ENCODE results near the gene DEPDC7.

The DEPDC7 gene

DNA sequence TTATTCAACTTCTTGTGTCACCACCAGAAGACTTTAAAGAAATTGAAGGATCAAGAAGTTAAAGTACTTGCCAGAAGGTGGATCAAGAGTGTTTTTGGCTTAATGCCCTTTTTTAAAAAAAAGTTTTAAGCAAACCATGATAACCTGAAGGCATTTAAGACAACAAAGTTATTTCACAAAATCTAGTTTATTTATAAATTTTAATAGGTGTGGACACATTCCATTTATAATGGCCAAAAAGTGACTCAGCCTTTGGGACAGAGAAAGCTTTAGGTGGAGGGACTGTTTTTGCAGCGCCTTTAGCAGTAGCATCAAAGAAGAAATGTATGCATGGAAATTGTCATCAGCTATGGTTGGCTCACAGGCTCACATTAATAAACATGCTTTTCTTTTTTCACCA lies 41.6 kb downstream of the DEPDC7 start:
- no peak overlapping the region for H3K4me2 ChIP-seq
- no peak overlapping the region for H3K27ac ChIP-seq
- no peaks in the 10 kb centered on the region for H3K4me1 ChIP-seq (ENCODE audit: low read depth, poor library complexity, severe bottlenecking)
- H3K4me3 ChIP-seq (IDR thresholded peaks at IDR 0.05; ENCODE audit: insufficient read depth, low read depth, low read length), result no peak overlapping the region
- no peaks in the 10 kb centered on the region for H3K27me3 ChIP-seq (ENCODE audit: insufficient read depth, low read depth)
- no peaks in the 10 kb centered on the region for H4K20me1 ChIP-seq (ENCODE audit: insufficient read depth)
- no peak overlapping the region for H3K9ac ChIP-seq
- no peaks in the 10 kb centered on the region for H3K79me2 ChIP-seq (ENCODE audit: insufficient read depth, low read depth)
- no peak overlapping the region for H2AFZ ChIP-seq (ENCODE audit: low read depth)
- no peaks in the 10 kb centered on the region for H3K36me3 ChIP-seq (ENCODE audit: insufficient read depth)
- TF ChIP-seq, protein P1, sequence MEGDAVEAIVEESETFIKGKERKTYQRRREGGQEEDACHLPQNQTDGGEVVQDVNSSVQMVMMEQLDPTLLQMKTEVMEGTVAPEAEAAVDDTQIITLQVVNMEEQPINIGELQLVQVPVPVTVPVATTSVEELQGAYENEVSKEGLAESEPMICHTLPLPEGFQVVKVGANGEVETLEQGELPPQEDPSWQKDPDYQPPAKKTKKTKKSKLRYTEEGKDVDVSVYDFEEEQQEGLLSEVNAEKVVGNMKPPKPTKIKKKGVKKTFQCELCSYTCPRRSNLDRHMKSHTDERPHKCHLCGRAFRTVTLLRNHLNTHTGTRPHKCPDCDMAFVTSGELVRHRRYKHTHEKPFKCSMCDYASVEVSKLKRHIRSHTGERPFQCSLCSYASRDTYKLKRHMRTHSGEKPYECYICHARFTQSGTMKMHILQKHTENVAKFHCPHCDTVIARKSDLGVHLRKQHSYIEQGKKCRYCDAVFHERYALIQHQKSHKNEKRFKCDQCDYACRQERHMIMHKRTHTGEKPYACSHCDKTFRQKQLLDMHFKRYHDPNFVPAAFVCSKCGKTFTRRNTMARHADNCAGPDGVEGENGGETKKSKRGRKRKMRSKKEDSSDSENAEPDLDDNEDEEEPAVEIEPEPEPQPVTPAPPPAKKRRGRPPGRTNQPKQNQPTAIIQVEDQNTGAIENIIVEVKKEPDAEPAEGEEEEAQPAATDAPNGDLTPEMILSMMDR (conservative IDR thresholded peaks at IDR 0.05; ENCODE audit: low read depth, low read length), result no peak

DNA sequence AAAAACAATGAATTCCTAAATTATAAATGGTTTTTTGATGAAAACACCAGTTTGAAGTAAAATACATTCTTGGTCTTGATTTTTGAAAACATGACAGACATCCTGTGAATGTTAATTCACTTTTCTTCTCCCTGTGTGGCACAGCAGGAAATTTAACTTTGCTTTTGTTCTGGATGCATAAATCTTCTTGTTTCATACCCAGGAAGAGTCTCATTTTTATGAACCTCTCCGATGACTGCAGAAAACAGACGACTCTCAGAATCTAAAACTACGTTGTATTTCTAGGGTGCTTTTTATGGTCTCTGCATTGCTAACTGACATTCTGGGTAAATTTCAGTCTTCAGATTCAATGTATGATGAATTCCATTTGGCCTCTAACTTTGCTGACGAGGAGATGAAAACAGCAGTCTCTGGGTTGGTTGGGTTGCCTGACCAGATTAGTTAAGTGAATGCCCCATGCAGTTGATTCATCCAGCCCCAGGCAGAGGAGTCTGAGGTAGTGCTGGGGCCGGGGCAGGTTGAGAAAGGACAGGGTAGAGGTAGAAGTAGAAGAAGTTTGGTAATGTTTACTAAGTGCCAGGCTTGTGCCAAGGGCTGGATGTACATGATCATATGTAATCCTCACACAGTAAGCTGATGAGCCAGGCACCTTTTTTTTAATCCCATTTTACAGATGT lies 43.8 kb downstream of the DEPDC7 start:
- Histone ChIP-seq H3K4me2 (no peak overlapping the region), H3K4me3 (IDR thresholded peaks at IDR 0.05; ENCODE audit: insufficient read depth, low read depth, low read length) (no peak overlapping the region), H2AFZ (ENCODE audit: low read depth) (no peak overlapping the region), H3K9ac (no peak overlapping the region), H4K20me1 (ENCODE audit: insufficient read depth) (no peaks in the 10 kb centered on the region), H3K27me3 (ENCODE audit: insufficient read depth, low read depth) (no peaks in the 10 kb centered on the region), H3K4me1 (ENCODE audit: low read depth, poor library complexity, severe bottlenecking) (peaks cover 11% of the 10 kb centered on the region), H3K36me3 (ENCODE audit: insufficient read depth) (no peaks in the 10 kb centered on the region), H3K27ac (no peak overlapping the region), H3K79me2 (ENCODE audit: insufficient read depth, low read depth) (no peaks in the 10 kb centered on the region)
- TF ChIP-seq, protein P1 (conservative IDR thresholded peaks at IDR 0.05; ENCODE audit: low read depth, low read length), result no peak

DNA sequence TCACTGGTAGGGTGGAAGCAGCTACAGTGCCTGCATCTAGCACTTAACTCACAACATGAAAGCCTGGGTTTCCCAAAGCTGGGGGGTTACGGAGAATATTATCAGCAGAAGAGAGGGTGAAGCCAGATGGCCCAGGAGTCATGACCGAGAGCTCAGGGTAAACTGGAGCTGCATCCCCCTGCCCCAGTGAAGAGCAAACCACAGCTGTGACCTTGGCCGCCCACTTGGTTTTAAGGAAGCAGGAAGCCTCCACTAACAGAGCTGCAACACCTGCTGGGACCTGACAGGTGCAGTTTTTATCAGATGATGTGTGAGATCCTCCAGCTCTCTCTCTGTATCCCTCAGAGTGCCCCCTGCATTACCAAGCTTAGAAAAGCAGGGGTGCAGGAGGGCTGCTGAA lies 44.6 kb downstream of the DEPDC7 start:
- peaks cover 15% of the 10 kb centered on the region for H3K4me1 ChIP-seq (ENCODE audit: low read depth, poor library complexity, severe bottlenecking)
- no peak overlapping the region for H3K27ac ChIP-seq
- H3K27me3 ChIP-seq (ENCODE audit: insufficient read depth, low read depth), result no peaks in the 10 kb centered on the region
- H3K79me2 ChIP-seq (ENCODE audit: insufficient read depth, low read depth), result no peaks in the 10 kb centered on the region
- H4K20me1 ChIP-seq (ENCODE audit: insufficient read depth), result no peaks in the 10 kb centered on the region
- TF ChIP-seq, protein P1 (conservative IDR thresholded peaks at IDR 0.05; ENCODE audit: low read depth, low read length), result no peak
- H3K4me2 ChIP-seq, result no peak overlapping the region
- no peak overlapping the region for H3K9ac ChIP-seq
- no peak overlapping the region for H2AFZ ChIP-seq (ENCODE audit: low read depth)
- H3K4me3 ChIP-seq (IDR thresholded peaks at IDR 0.05; ENCODE audit: insufficient read depth, low read depth, low read length), result no peak overlapping the region
- H3K36me3 ChIP-seq (ENCODE audit: insufficient read depth), result no peaks in the 10 kb centered on the region

DNA sequence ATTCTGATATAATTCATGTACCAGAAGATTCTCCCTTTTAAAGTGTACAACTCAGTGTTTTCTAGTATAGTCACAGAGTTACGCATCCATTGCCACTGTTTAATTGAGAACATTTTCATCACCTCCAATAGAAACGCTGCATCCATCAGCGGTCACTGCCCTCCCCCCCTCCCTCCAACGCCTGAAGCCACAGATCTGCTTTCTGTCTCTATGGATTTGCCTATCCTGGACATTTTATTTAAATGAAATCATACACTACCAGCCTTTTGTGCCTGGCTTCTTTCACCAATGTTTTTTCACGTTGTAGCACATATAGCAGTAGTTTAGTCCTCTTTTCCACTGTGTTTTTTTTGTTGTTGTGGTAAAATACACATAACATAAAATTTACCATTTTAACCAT lies 46.5 kb downstream of the DEPDC7 start:
- TF ChIP-seq, protein P1 (conservative IDR thresholded peaks at IDR 0.05; ENCODE audit: low read depth, low read length), result no peak

More for the DNA sequence above, 46.5 kb downstream of the DEPDC7 start:
- Histone ChIP-seq H3K27ac (no peak overlapping the region), H3K9ac (no peak overlapping the region), H2AFZ (ENCODE audit: low read depth) (no peak overlapping the region), H3K79me2 (ENCODE audit: insufficient read depth, low read depth) (no peaks in the 10 kb centered on the region), H3K36me3 (ENCODE audit: insufficient read depth) (no peaks in the 10 kb centered on the region), H3K4me2 (no peak overlapping the region), H3K4me1 (ENCODE audit: low read depth, poor library complexity, severe bottlenecking) (peaks cover 15% of the 10 kb centered on the region), H3K4me3 (IDR thresholded peaks at IDR 0.05; ENCODE audit: insufficient read depth, low read depth, low read length) (no peak overlapping the region), H3K27me3 (ENCODE audit: insufficient read depth, low read depth) (no peaks in the 10 kb centered on the region), H4K20me1 (ENCODE audit: insufficient read depth) (no peaks in the 10 kb centered on the region)
